SIG-M5 treated with dmso at 0.1 percent for 504 hours (cell line): Measurements from ENCODE around the gene UNK.
"Not testable (repeated sequence)": the region's sequence is repeated elsewhere in the genome, so short reads cannot be mapped to it uniquely, and the experiment has no call there.

Source experiments
- DNase-seq: peaks from one replicate; lab custom pipeline; 2025; ENCODE audit not compliant: unreplicated experiment; lab: John Stamatoyannopoulos, UW

The UNK gene

DNA sequence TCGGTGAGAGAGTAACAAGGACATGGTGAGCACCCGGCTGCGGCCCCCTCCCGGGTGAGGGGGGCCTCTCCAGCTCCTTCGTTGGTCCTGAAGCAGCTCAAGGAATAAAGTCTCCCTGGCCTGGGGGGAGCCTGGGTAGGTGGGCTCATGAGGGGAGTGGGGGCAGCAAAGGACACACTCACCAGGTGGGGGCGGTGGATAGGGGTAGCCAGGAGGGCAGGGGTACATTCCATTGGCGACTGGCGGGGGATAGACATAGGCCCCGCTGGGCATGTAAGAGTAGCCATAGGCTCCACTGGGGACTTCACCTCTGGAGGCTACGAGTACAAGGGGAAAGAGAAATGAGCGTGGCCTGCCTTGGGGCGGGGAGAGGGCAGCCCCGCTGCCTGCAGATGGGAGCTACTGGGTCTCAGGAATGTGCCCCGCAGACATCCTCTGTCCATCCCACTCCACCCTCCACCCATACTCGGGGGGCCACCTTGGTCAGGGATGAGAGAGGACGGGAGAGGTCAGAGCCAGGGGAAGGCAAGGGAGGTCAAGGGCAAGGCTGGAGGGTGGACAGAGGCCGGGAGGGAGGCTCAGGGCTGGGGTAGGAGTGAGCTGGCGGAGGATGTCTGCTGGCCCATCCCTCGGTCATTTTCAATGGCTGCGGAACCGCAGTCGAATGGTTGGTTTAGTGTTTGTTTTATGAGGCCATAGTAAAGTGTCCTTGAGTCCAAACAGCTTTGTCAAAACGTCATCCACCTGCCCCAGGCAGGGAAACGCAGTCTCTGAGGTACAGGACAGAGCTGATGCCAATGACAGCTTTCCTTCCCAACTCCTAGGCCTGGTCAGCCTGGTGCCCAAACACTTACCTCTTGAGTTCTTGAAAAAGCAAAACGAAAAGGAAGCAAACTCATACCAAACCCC is 63.3 kb downstream of the UNK start:
- no peak for DNase-seq

GRCh38 chr17:75848523-75849278 is 64.1 kb downstream of the UNK start:
- peak; percentile 53 for DNase-seq

DNA sequence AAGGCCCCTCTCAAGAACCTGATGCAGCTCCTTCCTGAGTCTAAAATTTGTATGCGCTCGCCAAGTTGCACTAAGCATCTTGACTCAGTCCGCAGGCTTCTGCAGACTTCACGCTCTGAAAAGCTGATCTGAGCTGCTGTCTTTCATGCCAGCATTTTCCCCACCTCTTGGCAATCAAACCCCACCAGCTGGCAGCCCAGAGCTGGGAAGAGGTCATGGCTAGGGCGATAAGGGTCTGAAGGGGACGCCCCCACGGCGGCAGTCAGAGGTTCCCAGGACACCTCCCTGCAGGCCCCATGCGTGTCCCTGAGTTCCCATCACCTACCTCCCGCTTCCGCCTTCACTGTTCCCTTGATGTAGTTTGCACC is 64.7 kb downstream of the UNK start:
- DNase-seq = no peak

DNA sequence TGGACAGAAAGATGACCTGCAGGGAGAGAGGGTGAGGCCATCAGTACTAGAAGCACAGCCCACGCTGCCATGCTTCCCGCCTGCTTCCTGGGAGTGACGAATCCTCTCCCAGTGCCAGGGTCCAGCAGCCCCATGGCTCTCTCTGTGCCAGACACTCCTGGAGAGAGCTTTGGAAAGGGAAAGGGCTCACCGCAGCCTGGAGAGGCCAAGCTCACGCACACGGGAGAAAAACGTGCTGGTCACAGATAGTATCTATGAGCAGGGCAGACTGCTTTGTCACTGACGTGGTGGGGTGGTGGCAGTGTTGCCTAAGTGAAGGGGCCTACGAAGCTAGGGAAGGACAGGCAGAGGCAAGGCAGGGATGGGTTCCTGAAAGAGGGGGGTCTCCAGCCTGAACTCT is 65.1 kb downstream of the UNK start:
- no peak for DNase-seq

- no peak for DNase-seq
Observed at GRCh38 chr17:75850928-75851692, 66.5 kb downstream of the UNK start.

DNA sequence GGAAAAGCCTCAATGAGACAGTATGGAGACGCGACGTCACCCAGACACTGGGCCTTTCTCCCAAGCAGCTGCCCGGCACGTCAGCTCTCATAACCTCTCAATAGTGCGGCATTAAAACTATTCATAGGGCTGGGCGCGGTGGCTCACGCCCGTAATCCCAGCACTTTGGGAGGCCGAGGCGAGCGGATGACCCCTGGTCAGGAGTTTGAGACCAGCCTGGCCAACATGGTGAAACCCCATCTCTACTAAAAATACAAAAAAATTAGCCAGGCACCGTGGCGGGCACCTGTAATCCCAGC is 67.0 kb downstream of the UNK start:
- DNase-seq = not testable (repeated sequence)

DNA sequence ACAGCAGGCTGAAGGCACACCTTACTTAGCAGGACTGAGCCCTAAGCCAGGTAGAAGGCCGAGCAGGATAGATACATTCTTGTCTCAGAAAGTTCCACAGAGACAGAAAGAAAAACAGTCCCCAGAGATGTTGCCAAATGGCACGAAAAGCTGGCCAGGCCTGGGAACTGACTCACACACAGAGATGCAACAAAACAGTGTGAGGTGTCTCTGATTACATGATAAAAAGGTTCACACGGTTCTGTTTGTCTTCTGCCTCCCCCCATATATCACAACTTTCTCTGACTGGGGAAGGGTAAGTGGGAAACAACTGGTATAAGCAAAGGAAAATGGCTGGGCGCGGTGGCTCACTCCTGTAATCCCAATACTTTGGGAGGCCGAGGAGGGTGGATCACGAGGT is 68.8 kb downstream of the UNK start:
- no peak for DNase-seq

DNA sequence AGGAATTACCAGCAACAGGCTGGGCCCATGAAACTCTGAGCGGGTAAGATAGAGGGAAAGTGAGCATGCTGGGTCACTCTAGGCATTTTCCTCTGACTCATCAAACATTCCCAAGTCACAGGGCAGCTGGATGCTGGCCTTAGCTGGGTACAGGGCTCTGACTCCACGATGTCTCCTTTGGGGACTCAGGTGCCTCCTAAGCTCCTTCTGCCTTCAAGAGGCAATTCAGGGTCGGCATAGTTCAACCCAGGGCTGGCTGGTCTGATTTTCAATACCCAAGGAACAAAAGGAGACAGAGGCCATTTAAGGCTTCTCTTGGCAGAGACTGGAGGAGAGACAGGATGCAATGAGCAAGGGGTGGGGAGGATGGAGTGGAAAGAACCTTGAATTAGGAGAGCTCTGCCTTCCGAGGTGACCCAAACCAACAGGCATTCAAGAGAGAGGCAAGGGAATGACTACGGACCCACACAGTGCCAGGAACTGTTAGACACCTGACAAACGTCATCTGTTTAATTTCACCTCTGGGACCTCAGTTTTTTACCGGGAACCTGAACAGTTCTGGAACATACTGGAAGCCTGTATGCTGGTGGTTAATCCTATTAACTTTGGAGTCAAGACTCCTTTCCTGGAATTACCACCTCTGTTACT is 69.6 kb downstream of the UNK start:
- DNase-seq = no peak

DNA sequence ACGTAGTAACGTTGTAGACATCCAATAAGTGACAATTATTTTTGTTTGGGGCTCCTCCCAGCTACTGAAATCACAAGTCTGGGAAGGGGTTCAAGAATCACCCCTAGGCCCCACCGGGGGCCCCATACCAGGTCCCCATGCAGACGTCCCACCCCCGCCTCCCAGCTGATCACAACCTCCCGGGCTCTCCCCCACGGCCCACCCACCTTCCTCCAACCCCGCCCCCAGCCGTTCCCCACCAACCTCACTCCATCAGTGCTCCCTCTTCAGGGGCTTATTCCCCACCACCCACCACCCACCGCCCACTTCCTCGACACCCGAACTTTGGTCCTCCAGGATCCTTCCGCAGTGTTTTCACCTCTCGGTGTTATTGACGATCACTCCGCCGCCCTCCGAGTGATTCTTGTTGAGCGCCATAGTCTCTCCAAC is 70.3 kb downstream of the UNK start:
- no peak for DNase-seq

- DNase-seq = peak; percentile 100
Observed at GRCh38 chr17:75855310-75856061, 70.9 kb downstream of the UNK start, which contains the start of gene WBP2. TSS of gene WBP2 (minus strand) at chr17:75855335. CDS start at chr17:75855297, 38 bp downstream.

GRCh38 chr17:75856062-75856756 is 71.6 kb downstream of the UNK start:
- DNase-seq = peak; percentile 61

GRCh38 chr17:75859358-75859757 is 74.8 kb downstream of the UNK start:
- not testable (repeated sequence) for DNase-seq

DNA sequence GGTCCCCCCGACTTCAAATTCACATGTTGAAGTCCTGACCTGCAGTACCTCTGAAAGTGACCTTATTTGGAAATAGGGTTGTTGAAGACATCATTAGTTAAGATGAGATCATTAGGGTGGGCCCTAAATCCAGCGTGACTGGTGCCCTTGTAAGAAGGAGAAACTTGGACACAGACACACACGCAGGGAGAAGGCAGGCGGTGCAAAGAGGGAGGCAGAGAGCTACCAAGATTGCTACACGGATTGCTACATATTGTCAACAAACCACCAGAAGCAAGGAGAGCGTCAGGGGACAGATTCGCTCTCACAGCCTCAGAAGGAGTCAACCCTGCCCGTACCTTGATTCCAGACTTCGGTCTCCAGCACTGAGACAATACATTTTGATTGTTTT is 77.3 kb downstream of the UNK start:
- DNase-seq = peak; percentile 24

DNA sequence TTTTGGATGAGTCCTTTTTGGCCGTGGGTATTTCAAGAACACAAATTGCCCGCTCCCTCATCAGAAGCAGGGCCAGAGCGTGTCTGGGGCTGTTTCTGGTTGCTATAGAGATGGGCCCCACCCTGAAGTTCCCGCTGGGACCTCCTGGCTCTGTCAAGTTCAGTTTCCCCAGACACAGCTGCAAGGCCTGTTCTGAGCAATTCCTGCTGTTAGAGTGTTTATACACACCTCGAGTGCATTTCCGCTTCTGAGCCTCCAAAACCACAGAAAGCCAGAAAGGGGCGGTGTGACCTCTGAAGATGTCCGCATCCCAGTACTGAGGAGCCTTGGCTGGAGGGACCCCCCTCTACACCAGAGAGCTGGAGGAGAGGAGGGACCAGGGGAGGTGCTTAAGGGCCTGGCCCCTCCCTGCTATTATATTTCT is 79.9 kb downstream of the UNK start:
- DNase-seq = peak; percentile 66

GRCh38 chr17:75864887-75865286 is 80.3 kb downstream of the UNK start:
- DNase-seq = not testable (repeated sequence)

- not testable (repeated sequence) for DNase-seq
Observed at GRCh38 chr17:75865404-75866188, 81.0 kb downstream of the UNK start.

DNA sequence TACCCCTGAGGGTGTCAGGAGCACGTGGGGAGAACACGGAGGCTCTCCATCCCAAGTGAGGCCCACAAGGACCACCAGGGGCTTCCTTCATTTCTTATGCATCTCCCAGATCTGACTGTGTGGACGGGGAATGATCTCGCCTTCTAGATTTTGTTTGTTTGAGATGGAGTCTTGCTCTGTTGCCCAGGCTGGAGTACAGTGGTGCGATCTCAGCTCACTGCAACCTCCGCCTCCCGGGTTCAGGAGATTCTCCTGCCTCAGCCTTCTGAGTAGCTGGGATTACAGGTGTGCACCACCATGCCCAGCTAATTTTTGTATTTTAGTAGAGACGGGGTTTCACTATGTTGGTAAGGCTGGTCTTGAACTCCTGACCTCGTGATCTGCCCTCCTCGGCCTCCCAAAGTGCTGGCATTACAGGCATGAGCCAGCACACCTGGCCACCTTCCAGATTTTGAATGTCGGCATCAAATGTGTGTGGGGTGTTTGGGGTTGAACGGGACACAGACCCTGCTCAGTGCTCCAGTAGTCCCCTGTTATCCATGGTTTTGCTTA is 84.2 kb downstream of the UNK start:
- DNase-seq = not testable (repeated sequence)

DNA sequence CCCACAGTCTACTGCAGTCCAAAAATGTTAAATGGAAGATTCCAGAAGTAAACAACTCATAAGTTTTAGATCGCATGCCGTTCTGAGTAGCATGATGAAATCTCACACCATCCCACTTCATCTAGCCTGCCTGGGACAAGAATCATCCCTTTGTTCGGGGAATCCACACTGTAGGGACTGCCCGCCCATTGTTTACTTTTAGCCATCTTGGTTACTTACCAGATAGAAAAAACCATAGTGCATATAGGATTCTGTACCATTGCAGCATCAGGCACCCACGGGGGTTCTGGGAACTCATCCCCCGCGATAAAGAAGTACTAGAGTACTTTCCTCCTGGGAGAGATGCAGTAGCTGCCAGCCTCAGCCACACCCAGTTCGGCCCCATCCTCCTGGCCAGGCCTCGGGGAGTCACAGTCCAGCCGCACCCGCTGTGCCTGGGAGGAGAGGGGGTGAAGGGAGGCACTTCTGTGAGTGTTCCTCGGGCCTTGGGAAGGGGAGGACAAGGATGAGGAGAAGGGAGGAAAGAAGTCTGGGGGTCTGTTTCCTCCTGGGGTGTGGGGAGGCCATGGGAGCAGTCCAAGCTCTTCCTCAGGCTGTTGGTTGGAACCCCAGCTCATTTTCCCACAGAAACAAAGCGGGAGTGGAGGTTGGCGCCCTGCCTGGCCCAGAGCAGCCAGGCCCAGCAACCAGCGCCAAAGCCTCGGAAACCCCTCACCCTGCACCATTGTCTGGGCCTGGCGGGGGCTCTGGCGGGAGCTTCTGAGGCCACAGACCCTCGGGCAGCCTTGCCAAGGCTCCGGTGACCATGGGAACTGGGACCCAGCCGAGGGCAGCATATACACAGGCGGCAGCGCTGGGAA is 84.9 kb downstream of the UNK start:
- DNase-seq = no peak
